Endometrium (tissue), 2 donors: ENCODE results near the gene STAT5B.
"Not testable (repeated sequence)": the region's sequence is repeated elsewhere in the genome, so short reads cannot be mapped to it uniquely, and the experiment has no call there.

Experiments used
- FAIRE-seq: peaks from 2 replicates; lab custom pipeline; 2012; peaks lifted over from hg19 to GRCh38; lab: Jason Lieb, UNC
- donor health status: control.
- donor health status: control.

STAT5B gene

DNA sequence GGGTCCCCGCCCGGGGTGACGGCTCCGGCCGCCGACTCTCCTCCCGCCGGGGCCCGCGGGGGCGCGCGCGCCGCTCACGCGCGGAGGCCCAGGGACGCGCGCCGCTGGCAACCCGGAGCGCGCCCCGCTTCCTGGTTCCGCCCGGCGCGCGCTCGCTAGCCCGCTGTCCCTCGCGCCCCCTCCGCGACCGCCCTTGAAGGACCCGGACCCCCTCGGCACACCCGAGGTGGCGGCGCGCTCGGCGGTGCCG, at the start of gene STAT5B:
TSS of gene STAT5B (minus strand) at position 33 of the 250 bp plus-strand sequence. CDS start 44,264 bp downstream, outside the sequence.
- no peak for FAIRE-seq

DNA sequence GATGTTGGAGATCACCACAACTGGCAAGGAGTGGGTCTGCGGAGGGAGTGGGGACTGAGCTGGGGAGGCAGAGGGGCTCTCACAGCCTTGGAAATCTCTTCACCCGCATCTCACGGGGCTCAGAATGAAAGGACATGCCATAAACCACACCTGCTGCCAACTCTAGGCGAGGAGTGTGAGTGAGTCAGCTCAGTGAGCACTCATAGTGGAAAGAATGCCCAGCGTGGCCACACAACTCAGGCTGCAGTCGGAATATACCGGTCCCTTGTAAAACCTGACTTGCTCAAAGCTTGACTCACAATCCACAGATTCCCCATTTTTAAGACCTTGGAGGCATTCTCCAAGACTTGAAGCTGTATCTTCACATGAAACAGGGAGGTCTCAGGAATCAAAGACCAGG, 48.8 kb upstream of the STAT5B start:
- no peak for FAIRE-seq

DNA sequence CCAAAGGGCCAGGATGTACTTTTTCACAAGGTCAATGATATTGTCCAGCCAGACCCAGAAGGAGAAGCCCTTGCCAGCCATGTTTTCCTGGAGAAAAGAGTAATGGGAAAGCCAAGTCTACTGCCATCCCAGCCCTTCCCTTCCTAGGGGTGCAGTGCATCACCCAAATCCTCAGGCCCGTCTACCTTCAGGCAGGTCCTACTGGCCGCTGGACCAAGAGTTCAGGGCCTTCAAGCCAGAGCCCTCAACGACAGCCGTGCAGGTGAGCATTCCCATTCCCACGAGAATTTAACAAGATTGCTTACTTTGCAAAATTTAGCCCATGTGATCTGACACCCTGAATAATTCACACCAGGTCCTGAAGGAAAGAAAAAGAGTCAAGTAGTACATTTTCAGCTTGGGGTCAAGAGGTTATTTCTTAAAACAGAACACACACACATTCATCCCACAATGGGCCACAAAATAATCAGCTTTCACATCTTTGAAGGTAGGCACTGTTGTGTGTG, 47.1 kb upstream of the STAT5B start:
- no peak for FAIRE-seq

DNA sequence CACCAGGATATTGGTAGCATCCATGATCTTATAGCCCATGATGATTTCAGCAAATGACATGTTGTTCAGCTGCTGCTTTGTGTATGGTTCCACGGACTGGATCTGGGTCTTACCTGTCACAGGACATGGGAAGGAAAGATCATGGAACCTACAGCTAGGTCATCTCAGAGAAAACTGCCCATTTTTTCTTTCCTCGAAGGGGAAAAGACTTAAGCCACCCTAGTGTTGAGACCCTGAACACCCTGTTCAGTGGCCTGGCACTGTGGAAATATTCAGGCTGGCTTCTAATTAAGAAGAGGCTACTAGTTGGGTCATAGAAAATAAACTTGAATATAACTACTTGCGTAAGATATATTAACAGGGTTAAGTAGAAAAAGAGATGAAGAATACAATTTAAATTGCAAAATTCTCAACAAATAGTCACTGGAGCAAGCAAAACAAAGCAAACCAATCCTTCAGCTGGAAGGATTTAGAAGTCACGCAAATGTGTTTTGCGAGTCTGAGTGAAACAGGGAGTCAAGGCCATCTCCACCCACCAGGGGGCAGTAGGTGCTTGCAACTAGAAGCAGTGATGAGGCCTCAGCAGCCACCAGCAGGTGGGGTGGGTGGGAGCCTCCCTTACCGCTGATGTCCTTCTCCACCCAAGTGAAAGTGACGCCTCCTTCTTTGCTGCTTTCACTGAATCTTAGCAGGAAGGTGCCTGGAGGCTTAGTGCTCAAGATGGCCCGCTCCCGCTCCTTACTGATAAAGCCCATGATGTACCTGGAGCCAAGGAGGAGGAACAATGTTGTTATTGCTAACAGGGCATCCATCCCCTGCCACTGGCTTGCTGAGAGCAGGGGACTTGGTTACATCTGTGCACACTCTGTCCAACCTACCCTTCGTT, 46.4 kb upstream of the STAT5B start:
- FAIRE-seq: no peak

DNA sequence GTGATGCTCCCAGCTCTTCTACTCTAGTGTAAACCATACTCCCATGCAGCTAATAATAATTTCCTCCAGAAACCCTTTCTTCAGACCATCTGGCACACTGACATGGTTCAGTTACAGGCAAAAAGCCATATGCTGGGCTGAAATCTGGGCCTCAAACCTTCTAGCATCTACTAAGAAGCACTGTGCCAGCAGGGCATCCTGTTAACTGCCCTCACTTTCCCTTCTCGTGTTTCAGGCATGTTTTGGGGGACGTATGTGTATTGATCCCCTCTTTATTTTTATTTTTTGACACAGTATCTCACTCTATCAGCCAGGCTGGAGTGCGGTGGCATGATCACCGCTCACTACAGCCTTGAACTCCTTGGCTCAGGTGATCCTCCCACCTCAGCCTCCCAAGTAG, 45.4 kb upstream of the STAT5B start:
- no peak for FAIRE-seq

DNA sequence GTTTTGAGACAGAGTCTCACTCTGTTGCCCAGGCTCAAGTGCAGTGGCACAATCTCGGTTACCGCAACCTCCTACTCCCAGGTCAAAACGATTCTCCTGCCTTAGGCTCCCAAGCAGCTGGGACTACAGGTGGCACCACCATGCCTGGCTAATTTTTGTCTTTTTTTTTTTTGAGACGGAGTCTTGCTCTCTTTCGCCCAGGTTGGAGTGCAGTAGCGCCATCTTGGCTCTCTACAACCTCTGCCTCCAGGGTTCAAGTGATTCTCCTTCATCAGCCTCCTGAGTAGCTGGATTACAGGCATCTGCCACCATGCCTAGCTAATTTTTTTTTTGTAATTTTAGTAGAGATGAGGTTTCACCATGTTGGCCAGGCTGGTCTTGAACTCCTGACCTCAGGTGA, 41.8 kb upstream of the STAT5B start:
- FAIRE-seq: not testable (repeated sequence)

DNA sequence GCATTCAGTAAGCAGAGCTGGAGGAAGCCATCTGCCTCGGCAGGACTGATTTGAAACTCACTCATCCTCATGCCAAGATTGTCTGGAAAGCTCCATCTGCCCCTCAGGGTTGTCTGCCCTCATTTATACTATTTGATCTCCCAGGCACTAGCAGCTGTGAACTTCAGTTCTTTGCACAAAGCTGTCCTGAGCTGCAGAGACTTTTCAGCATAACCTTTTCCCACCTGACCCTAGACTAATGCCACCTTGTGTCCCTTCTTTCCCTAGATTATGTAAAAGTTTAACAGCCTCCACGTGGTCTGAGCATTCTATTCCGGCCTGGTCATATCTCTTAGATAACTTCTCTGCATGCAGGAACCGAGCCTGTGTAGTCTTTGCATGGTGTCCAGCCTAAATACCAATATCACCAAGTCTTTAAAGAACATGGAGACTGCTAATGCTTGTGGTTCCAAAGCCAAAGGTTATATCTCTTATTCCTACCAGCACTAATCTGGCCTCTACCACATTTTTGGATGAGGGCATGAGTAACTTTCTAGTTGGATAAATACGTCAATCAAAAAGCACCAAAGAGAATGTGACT, 41.2 kb upstream of the STAT5B start:
- FAIRE-seq: no peak

DNA sequence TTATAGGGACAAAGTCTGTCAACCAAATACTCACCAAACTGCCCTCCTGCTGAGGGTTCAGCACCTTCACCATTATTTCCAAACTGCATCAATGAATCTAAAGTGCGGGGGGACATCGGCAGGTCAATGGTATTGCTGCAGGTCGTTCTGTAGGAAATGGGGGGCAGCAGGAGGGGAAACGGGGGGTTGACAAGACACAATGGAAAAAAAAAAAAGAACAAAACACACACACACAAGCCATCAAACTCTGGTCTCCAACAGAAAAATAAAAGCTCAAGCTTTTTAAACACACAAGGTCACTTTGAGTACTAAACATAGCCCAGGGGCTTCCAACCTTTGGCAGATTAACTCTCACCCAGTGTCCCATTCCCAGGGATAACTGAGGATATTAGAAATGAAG, 40.6 kb upstream of the STAT5B start:
- FAIRE-seq: no peak

DNA sequence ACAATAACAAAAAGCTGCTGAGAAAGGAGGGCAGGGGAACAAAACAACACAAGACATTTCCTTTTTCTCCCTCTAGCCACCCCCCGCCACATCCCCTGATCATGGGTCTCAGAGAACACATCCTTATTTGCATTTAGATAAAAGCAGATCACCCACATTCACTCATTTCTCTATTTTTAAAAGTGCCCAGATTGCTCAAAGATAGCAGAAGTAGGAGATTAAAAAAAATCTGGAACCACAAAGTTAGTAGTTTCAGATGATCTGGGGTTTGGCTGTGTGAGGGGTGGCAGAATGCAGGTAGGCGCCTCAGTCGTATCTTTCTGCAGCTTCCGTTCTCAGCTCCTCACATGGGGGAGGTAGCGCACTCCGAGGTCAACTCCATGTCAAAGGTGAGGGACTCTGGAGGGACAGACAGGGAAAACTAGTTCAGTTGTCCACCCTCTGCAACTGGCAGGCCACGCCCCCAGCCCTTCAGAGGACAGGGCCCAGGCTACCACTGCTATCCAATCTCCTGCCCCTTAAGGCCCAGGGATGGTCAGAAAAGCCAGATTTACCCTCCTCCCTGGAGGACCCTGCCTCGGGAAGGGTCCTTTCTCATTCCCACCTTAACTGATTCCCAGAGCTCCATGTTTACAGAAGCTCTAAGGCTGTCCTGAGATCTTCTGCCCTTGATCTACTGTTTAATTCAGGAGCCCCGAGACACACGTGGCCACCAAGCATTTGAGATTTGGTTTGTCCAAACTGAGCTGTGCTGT, 39.4 kb upstream of the STAT5B start:
- no peak for FAIRE-seq

DNA sequence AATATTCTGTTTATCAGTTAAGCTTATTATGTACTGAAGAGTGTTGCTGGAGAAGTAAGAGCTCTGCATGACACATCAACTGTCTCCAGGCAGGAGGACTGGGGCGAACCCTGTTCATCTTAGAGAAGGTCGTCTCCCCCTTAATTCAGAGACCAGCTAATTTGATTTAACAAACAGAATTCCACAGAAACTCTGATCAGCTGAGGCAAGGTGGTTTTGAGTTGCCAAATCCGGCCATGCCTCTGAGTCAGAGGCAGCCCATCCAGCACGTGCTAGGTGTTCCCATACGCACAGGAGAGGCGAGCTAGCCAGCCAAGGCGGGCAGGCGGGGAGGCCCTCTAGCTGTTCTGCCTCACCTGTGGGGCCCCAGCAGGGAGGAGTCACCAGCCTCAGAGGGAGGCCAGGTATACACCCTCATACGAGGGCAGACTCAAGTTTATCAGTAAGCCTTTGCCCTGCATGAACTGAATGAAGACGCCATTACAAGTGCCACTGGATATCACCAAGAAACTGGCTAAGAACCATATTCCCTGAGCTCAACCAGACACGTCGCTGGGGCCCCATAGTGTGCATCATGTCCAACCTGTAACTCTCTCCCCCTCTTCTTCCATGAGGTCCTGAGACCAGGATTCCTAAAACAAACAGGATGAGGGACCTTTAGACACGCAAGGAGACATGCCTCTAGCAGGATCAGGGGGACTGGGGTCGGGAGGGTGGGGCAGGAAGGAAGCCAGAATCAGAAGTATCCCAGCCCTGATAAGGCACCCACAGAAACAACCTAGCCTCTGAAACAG, 37.8 kb upstream of the STAT5B start:
- no peak for FAIRE-seq

DNA sequence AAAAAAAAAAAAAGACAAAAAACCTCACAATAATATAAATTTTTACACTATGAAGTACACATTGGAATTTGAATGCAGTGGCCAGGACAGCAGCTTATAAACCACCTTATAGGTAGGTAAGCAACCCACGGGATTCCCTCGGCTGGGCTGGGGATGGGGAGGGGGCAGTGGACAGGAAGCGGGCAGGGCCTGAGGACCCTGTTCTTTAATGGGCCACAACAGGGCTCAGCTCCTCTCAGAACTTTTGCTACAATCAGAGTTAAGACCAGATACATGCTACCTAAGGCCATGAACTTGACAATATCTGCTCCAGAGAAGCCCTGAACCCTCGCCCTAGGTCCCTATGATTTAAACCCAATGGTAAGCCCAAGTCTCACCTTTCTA, 37.2 kb upstream of the STAT5B start:
- FAIRE-seq: no peak

DNA sequence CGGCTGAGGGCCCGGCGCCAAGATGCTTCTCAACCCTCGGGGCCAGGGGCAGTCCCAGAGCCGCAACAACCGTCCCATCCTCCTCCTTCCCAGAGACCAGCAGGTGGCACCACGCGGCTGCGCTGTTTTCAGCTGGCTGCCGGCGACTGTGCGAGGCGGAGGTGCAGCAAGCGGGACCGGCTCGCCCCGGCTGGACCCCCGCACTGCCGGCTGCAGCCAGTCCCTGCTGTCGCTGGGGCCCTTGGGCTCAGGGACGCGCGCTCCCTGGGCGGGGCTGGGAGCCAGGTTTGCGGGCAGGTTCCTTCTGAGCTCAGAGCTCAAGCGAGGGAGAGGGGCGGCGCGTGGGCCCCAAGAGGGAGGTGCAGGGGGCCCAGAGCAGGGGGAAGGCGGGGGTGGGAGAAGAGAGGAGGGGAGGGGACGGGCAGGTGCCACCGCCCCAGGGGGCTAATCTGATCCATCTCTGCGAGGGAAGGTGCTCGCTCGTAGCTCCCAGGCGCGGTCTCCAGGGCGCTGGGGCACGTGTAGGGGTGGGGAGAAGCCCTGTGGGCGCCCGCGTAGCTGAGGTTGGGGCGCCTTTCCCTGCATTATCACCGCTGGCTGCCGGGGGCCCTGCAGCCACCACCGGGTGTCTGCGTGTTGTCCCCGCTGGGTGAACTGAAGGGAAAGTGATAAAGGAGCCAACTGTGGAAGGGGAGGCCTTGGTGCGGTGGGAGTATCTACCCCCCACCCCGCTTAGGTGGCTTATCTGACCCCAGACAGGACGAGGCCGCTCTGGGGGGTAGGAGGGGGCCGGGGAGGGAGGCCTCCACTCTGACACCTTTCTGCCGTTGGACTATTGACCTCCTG, 36.3 kb upstream of the STAT5B start:
- no peak for FAIRE-seq

DNA sequence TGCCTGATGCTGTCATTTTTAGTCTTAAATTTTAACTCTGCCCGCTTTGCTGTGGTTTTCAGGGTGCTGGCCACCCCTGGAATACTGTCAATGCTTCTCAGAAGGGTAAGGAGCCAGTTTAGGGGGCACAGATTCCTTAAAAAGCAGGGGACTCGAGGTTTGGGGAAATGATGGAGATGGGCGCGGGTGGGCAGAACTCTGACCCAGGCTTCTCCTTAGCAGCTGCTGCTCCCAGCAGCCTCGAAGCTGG, 35.8 kb upstream of the STAT5B start:
- no peak for FAIRE-seq

DNA sequence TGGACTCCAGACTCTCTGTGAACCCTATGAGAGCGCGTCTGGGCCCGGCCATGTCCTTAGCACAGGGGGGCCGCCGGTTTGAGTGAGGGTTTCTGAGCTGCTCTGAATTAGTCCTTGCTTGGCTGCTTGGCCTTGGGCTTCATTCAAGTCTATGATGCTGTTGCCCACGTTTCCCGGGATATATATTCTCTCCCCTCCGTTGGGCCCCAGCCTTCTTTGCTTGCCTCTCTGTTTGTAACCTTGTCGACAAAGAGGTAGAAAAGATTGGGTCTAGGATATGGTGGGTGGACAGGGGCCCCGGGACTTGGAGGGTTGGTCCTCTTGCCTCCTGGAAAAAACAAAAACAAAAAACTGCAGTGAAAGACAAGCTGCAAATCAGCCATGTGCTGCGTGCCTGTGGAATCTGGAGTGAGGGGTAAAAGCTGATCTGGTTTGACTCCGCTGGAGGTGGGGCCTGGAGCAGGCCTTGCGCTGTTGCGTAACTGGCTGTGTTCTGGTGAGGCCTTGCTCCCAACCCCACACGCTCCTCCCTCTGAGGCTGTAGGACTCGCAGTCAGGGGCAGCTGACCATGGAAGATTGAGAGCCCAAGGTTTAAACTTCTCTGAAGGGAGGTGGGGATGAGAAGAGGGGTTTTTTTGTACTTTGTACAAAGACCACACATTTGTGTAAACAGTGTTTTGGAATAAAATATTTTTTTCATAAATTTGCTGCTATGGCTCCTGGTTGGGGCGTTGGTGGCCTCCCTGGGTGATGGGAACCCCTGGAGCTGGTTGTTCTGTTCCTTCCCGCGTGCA, 35.2 kb upstream of the STAT5B start:
- FAIRE-seq: peak; percentile 91

DNA sequence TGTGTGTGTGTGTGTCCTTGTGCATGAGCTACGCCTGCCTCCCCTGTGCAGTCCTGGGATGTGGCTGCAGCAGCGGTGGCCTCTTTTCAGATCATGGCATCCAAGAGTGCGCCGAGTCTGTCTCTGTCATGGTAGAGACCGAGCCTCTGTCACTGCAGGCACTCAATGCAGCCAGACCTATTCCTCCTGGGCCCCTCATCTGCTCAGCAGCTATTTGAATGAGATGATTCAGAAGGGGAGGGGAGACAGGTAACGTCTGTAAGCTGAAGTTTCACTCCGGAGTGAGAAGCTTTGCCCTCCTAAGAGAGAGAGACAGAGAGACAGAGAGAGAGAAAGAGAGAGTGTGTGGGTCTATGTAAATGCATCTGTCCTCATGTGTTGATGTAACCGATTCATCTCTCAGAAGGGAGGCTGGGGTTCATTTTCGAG, 34.6 kb upstream of the STAT5B start:
- FAIRE-seq: no peak

DNA sequence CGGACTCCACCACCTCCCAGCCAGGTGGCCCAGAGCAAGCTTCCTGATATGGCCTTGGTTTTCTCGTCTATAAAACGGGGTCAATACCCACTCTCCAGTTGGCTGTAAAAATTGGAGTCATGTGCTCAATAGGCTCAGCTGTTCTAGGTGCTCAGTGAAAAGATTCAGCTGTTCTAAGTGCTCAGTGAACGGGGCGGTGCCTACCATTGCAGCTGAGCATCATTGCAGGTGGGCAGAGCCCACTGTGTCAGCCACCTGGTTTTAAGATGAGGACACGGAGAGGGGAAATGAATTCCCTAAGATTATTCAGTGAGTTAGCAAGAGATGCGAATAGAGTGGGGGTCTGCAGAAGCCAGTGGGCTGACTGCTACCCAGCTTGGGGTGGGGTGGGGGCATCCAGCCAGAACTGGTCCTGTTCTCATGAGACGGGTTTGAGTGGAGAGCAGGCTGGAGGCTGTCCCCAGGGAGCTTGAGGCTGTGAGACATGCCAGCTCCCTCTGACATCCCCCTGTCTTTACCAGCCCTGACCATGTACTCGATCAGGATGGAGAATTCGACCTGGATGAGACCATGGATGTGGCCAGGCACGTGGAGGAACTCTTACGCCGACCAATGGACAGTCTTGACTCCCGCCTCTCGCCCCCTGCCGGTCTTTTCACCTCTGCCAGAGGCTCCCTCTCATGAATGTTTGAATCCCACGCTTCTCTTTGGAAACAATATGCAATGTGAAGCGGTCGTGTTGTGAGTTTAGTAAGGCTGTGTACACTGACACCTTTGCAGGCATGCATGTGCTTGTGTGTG, 34.0 kb upstream of the STAT5B start:
- FAIRE-seq: no peak

DNA sequence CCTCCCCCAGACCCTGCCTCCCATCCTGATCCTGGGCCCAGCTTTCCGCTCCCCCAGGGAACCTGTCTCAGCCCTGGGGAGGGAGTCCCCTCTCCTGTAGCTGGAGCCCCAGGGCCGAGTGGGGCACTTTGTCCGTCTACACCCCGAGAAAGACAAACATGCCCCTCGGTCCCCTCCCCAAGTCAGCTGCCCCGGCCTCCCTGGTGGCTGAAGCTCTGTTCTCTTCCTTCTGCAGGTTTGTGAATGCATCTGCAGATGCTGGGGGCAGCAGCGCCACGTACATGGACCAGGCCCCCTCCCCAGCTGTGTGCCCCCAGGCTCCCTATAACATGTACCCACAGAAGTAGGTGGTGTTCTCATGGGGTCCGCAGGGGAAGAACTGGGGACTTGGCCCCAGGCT, 33.0 kb upstream of the STAT5B start:
- FAIRE-seq: no peak

DNA sequence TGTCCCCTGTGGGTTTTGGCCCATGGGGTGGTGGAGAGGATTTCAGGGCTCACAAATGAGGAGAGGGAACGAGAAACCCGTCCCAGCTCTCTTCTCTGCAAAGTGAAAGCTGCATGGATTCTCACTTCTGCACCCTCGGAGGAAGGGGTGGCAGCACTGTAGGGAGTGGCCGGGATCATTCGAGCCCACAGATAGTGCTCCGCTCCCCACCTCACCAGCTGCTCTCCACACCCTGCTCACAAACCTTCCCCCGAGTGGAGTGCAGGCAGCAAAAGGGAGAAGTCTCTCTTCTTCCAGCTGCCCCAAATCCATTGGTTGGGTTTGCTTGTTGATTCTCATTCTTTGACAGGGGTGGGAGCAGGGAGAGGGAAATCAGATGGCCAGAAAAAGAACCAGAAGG, 32.3 kb upstream of the STAT5B start:
- no peak for FAIRE-seq

DNA sequence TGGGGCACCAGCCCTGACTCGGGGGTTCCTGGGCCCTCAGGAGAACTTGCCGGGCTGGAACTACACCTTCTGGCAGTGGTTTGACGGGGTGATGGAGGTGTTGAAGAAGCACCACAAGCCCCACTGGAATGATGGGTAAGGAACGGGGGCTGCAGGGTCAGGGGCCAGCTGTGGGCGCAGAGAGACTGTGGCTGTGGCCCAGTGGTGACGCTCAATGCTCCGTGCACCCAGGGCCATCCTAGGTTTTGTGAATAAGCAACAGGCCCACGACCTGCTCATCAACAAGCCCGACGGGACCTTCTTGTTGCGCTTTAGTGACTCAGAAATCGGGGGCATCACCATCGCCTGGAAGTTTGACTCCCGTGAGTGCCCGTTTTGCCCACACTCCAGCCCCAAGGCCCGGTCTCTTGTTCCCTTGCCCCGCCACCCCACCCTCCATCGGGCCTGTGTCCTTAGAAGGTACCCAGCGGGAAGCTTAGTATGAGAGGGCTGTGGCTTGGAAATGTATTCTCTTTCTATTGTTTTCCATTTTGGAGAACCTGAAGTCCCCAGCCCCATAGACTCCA, 31.3 kb upstream of the STAT5B start:
- no peak for FAIRE-seq

DNA sequence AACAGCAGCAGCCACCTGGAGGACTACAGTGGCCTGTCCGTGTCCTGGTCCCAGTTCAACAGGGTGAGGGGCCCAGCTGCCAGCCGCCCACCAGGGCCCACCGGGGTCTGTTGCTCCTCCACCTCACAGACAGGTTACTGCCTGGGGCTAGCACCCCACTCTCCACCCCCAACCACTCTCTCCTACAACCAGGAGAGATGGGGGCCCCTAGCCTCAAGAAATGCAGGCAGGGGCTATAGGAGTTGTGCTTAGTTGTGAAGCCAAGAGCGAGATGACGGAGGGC, 30.1 kb upstream of the STAT5B start:
- no peak for FAIRE-seq
